K562 (cell line): ENCODE measurements around the gene EIF4E. TPM values are rescaled to one million over a fixed set of nuclear protein-coding genes. Genes with fewer than 3 reads are reported as not detected.
"Not testable (repeated sequence)": the region's sequence is repeated elsewhere in the genome, so short reads cannot be mapped to it uniquely, and the experiment has no call there.

ENCODE experiments used
- ATAC-seq: fragments of 200-7000 bp; cut with Tn5 transposase; 3 replicates; pipeline ENCODE4 v1.9.1; 2020; ENCODE audit warnings: moderate library complexity
- BruUV-seq: library from RNA; stranded (reverse); fragments of 400-500 nt; replicated peaks from 2 replicates; lab custom pipeline; 2021; lab: Mats Ljungman, UMichigan
- CTCF ChIA-PET: fragments of 300-600 bp; formaldehyde crosslinking; extraction: SDS; loops from one replicate; lab custom pipeline; 2021; ENCODE audit warnings: low intra/inter-chr PET ratio; lab: Yijun Ruan, JAX
- POLR2A ChIA-PET: fragments of 300-600, 350-650 bp; sonication (Branson Sonifier 250); formaldehyde crosslinking; extraction: SDS; loops from one replicate; lab custom pipeline; 2021; ENCODE audit warnings: antibody characterized with exemption, inconsistent platforms; lab: Yijun Ruan, JAX
- DNase-seq, 4 experiments: peaks; one replicate each; pipeline versions ENCODE4 v3.0.0 to v3.0.0-alpha.2; 2011 to 2018; ENCODE audit warnings: low spot score in 3 of 4, mixed read lengths in 3 of 4; ENCODE audit errors: extremely low read depth in 1 of 4
- FAIRE-seq: peaks from 2 replicates; lab custom pipeline; 2011; peaks lifted over from hg19 to GRCh38; lab: Jason Lieb, UNC
- H2AFZ ChIP-seq: 2 replicates; pipeline ENCODE4 v1.6.0; 2011; ENCODE audit warnings: low read depth, low read length, control low read depth, inconsistent platforms
- H3K27ac ChIP-seq: fragments of 200-600 bp; 3 replicates; pipeline ENCODE4 v1.8.0; 2011; ENCODE audit warnings: low read depth, mild to moderate bottlenecking, control low read depth, inconsistent platforms, low read length, moderate library complexity, mixed read lengths; ENCODE audit errors: extremely low read depth
- H3K27me3 ChIP-seq, 2 experiments: fragments of 300-600 bp in 1 of 2; 2 replicates in 1 of 2; 3 replicates in 1 of 2; pipeline versions ENCODE4 v1.6.0 to v1.8.0; 2011; ENCODE audit warnings: inconsistent platforms in 2 of 2, low read length in 2 of 2, mild to moderate bottlenecking in 1 of 2, mixed read lengths in 1 of 2, moderate library complexity in 1 of 2; ENCODE audit not compliant: control insufficient read depth in 2 of 2, insufficient read depth in 2 of 2
- H3K36me3 ChIP-seq: fragments of 300-600 bp; 3 replicates; pipeline ENCODE4 v1.8.0; 2011; ENCODE audit warnings: mild to moderate bottlenecking, low read length, inconsistent platforms; ENCODE audit not compliant: control insufficient read depth, insufficient read depth
- H3K4me1 ChIP-seq, 2 experiments: fragments of 200-600 bp in 1 of 2; replicated peaks in 1 of 2; 2 replicates in 1 of 2; 3 replicates in 1 of 2; pipeline versions ENCODE4 v1.5.1 to v1.8.0; 2011; ENCODE audit warnings: inconsistent platforms in 2 of 2, low read length in 2 of 2, mild to moderate bottlenecking in 1 of 2, mixed read lengths in 1 of 2, moderate library complexity in 1 of 2; ENCODE audit not compliant: control insufficient read depth in 2 of 2, insufficient read depth in 2 of 2
- H3K4me2 ChIP-seq: 2 replicates; pipeline ENCODE4 v1.6.1; 2011; ENCODE audit warnings: low read length, control low read depth, inconsistent platforms, mixed read lengths; ENCODE audit not compliant: insufficient read depth
- H3K4me3 ChIP-seq: fragments of 200-600 bp; sonication (generic), shearing (Covaris generic); 2 replicates; pipeline ENCODE4 v1.5.1; 2016; ENCODE audit warnings: control low read depth, inconsistent platforms
- H3K79me2 ChIP-seq: fragments of 200-600 bp; 3 replicates; pipeline ENCODE4 v1.8.0; 2011; ENCODE audit warnings: low read length, inconsistent platforms; ENCODE audit not compliant: control insufficient read depth, insufficient read depth
- H3K9ac ChIP-seq, 2 experiments: 2 replicates each; pipeline versions ENCODE4 v1.6.0 to v1.6.1; 2011; ENCODE audit warnings: low read depth in 2 of 2, low read length in 2 of 2, control low read depth in 1 of 2, inconsistent platforms in 1 of 2, mild to moderate bottlenecking in 1 of 2, mixed read lengths in 1 of 2; ENCODE audit not compliant: insufficient read depth in 1 of 2
- H3K9me1 ChIP-seq: one replicate; pipeline ENCODE4 v1.6.0; 2011; ENCODE audit warnings: inconsistent platforms, mild to moderate bottlenecking, low read length, moderate library complexity; ENCODE audit not compliant: control insufficient read depth, insufficient read depth
- H3K9me3 ChIP-seq: replicated peaks from 2 replicates; pipeline ENCODE4 v1.5.1; 2011; ENCODE audit warnings: low read depth, low read length, inconsistent platforms; ENCODE audit not compliant: control insufficient read depth, insufficient read depth
- H4K20me1 ChIP-seq: replicated peaks from 2 replicates; pipeline ENCODE4 v1.6.1; 2011; ENCODE audit warnings: low read length, inconsistent platforms, mixed read lengths; ENCODE audit not compliant: control insufficient read depth, insufficient read depth
- BCOR ChIP-seq: fragments of 450-650 bp; IDR thresholded peaks from 2 replicates; pipeline ENCODE4 v1.6.1; 2016
- KDM1A ChIP-seq, 2 experiments: fragments of 450-650 bp; IDR thresholded peaks; 2 replicates each; pipeline ENCODE4 v1.6.1; 2016; ENCODE audit warnings: mild to moderate bottlenecking in 2 of 2
- ZBTB40 ChIP-seq, 2 experiments: fragments of 450-650 bp in 1 of 2; sonication (generic) in 1 of 2; formaldehyde crosslinking in 1 of 2; IDR thresholded peaks; 2 replicates each; pipeline versions ENCODE4 v1.7.1 to v1.9.0; 2016 to 2022; ENCODE audit warnings: inconsistent platforms in 1 of 2, mild to moderate bottlenecking in 1 of 2, missing genetic modification reagents in 1 of 2
- ZNF146 ChIP-seq: IDR thresholded peaks from one replicate; pipeline ENCODE4 v1.6.1; 2018; ENCODE audit warnings: missing compliant biosample characterization; ENCODE audit not compliant: unreplicated experiment
- WGBS: fragments of 100-300 bp; shearing (Covaris generic); methylation state at CpG from one replicate; pipeline ENCODE4 v1.1.6; 2016; ENCODE audit warnings: low coverage, mixed read lengths; ENCODE audit not compliant: insufficient coverage; ENCODE audit errors: missing lambda C conversion rate; 5-methylcytosine and 5-hydroxymethylcytosine counted together
- in situ Hi-C: fragments of 300-500 bp; cut with MboI; formaldehyde crosslinking; loops from 4 replicates; pipeline ENCODE4 v1.15.0; 2018; ENCODE audit warnings: inconsistent platforms, mixed read lengths
- intact Hi-C: fragments of 100-400 bp; cut with micrococcal nuclease; formaldehyde crosslinking; loops from 2 replicates; pipeline ENCODE4 v1.14.2; 2022
- polyA plus RNA-seq, 8 experiments: library from polyadenylated mRNA; depleted of rRNA in 4 of 8; stranded (reverse) in 5 of 8; unstranded in 3 of 8; fragments of >200 nt; fragmentation: Nextera tagmentation in 2 of 8; fragmentation: Illumina TruSeq in 1 of 8; extraction: Ambion mirVana in 2 of 8; extraction: Trizol in 1 of 8; gene quantifications; 2 replicates each; pipeline versions ENCODE4 v1.2.1 to v1.2.3, GENCODE V29; 2011 to 2014; ENCODE audit warnings: inconsistent platforms in 1 of 8, missing spikeins in 1 of 8
- total RNA-seq, 7 experiments: library from RNA; depleted of rRNA in 6 of 7; stranded (reverse); fragments of >200 nt in 6 of 7; fragmentation: Illumina TruSeq in 2 of 7; extraction: Trizol in 2 of 7; gene quantifications; 2 replicates each; pipeline versions ENCODE4 v1.2.1 to v1.2.3, GENCODE V29; 2011 to 2021; ENCODE audit warnings: low replicate concordance in 1 of 7

EIF4E gene
- total and polyA plus RNA-seq, 9 of the 15 experiments (the other 6 are each of a cell fraction or from before 2014, with no cell fraction given): 164 to 489 (median 179) TPM

GRCh38 chr4:98872120-98872906, 56.6 kb downstream of the EIF4E start:
- H3K4me3 ChIP-seq, intact Hi-C loops, ATAC-seq, H3K9ac ChIP-seq, H3K27me3 ChIP-seq, DNase-seq, H3K4me2 ChIP-seq, H4K20me1 ChIP-seq, H3K79me2 ChIP-seq, H3K9me3 ChIP-seq, CTCF ChIA-PET, H3K9me1 ChIP-seq, H3K4me1 ChIP-seq, FAIRE-seq: not testable (repeated sequence)
- POLR2A ChIA-PET: interaction anchor here (1.1 kb wide), 1 partner anchor 12 kb away, joined by 3 read pairs; no protein-coding TSS in a partner anchor
- 60% methylated on average over 3 of the region's 3 CpGs for WGBS
- H2AFZ ChIP-seq: 0 out of 2 replicates have a peak overlapping the region, but pooled peaks have one; percentile 50
- peak overlapping the region; percentile 46; the same call in 2 of the 3 replicates for H3K27ac ChIP-seq
- TF ChIP-seq KDM1A (IDR thresholded peaks at IDR 0.05) (0 out of 4 replicates have a peak, but pooled peaks of 1 of the 2 experiments have one; percentile 30), ZBTB40 (IDR thresholded peaks at IDR 0.05) (peak; percentile 95), ZBTB40 (CRISPR knock-in tag; IDR thresholded peaks at IDR 0.05) (peak; percentile 96), BCOR (0 out of 2 replicates have a peak, but pooled peaks have one; percentile 15), ZNF146 (CRISPR knock-in tag) (peak; percentile 84)
- TF ChIP-seq, all 486 proteins: peak for 4; not testable (repeated sequence) for 482
- BruUV-seq, in situ Hi-C loops: not testable (repeated sequence)
- peaks cover 11% of the 10 kb centered on the region; the same call in 2 of the 3 replicates for H3K36me3 ChIP-seq
